Gastrocnemius medialis (tissue), 4 donors: ENCODE results near the gene TAF11. TPM values are rescaled to one million over a fixed set of nuclear protein-coding genes. Genes with fewer than 3 reads are reported as not detected.

ENCODE experiments used
- ATAC-seq, 2 donors: fragments of 150-250 bp; one replicate each; pipeline ENCODE4 v1.9.1; 2016
- DNase-seq, 2 donors: peaks; one replicate each; pipeline ENCODE4 v3.0.0-alpha.2; 2019
- H3K27ac ChIP-seq, 4 donors: fragments of 200-600 bp; sonication (generic); 1 replicate in 1 of 4; 2 replicates in 3 of 4; pipeline ENCODE4 v1.5.1; 2016 to 2018; ENCODE audit warnings: mild to moderate bottlenecking in 2 of 4, moderate library complexity in 1 of 4
- H3K27me3 ChIP-seq, 3 donors: fragments of 200-600 bp; sonication (generic) in 2 of 3; 1 replicate in 1 of 3; 2 replicates in 2 of 3; pipeline versions ENCODE4 v1.5.1 to v1.6.0; 2016 to 2019; ENCODE audit warnings: mild to moderate bottlenecking in 1 of 3, moderate library complexity in 1 of 3
- H3K36me3 ChIP-seq, 2 donors: fragments of 200-600 bp; sonication (generic) in 1 of 2; one replicate each; pipeline ENCODE4 v1.5.1; 2017 to 2018
- H3K4me1 ChIP-seq, 2 donors: fragments of 200-600 bp; sonication (generic) in 1 of 2; one replicate each; pipeline ENCODE4 v1.5.1; 2016 to 2017; ENCODE audit warnings: mild to moderate bottlenecking in 2 of 2
- H3K4me3 ChIP-seq, 4 donors: fragments of 200-600 bp; sonication (generic) in 3 of 4; 1 replicate in 1 of 4; 2 replicates in 3 of 4; pipeline ENCODE4 v1.5.1; 2016 to 2019; ENCODE audit warnings: mild to moderate bottlenecking in 2 of 4
- H3K9me3 ChIP-seq, 3 donors: fragments of 200-600 bp; sonication (generic) in 2 of 3; 1 replicate in 1 of 3; 2 replicates in 2 of 3; pipeline ENCODE4 v1.5.1; 2016 to 2019
- CTCF ChIP-seq, 5 experiments: fragments of 450-650 bp in 3 of 5; fragments of 200-600 bp in 2 of 5; sonication (generic) in 2 of 5; IDR thresholded peaks in 4 of 5; conservative IDR thresholded peaks in 1 of 5; 1 replicate in 4 of 5; 2 replicates in 1 of 5; pipeline ENCODE4 v1.5.1; 2016 to 2019; ENCODE audit warnings: antibody characterized with exemption in 5 of 5, mild to moderate bottlenecking in 3 of 5, moderate library complexity in 3 of 5
- POLR2A ChIP-seq, 2 donors: fragments of 450-650 bp; IDR thresholded peaks; one replicate each; pipeline ENCODE4 v1.6.1; 2017; ENCODE audit warnings: antibody characterized with exemption in 2 of 2, mild to moderate bottlenecking in 2 of 2, moderate library complexity in 2 of 2
- in situ Hi-C, 4 donors: fragments of 200-750 bp; cut with MboI; loops; one replicate each; pipeline versions ENCODE4 v1.15.0 to v1.8.0; 2017; ENCODE audit warnings: low sequenced_read_pairs in 4 of 4
- intact Hi-C: fragments of 100-400 bp; cut with DNase I; formaldehyde crosslinking; loops from one replicate; pipeline ENCODE4 v1.15.1; 2023; ENCODE audit warnings: low total_unique reads
- total RNA-seq, 4 donors: library from RNA; depleted of rRNA; stranded (reverse); fragments of >200 nt; gene quantifications; one replicate each; pipeline versions ENCODE4 v1.1.0 to v1.2.3, GENCODE V29; 2016

TAF11 gene
- total RNA-seq, 4 donors from 2014 or later, result 23.2 to 32.6 (median 24.0) TPM

GRCh38 chr6:34897130-34897529 is 9.3 kb upstream of the TAF11 start:
- intact Hi-C loops (no loop called here), in situ Hi-C loops (loop anchor here in 1 of 4 donors (10.0 kb wide), 1 partner anchor 68 kb away; no protein-coding TSS in a partner anchor)
- peak overlapping the region in 2 of 4 donors; percentile 1 to 33 for H3K27ac ChIP-seq
- peaks cover 8 to 14% of the 10 kb centered on the region in 2 donors for H3K4me1 ChIP-seq
- no peak overlapping the region for H3K4me3 ChIP-seq
- H3K36me3 ChIP-seq, result no peaks in the 10 kb centered on the region
- no peaks in the 10 kb centered on the region for H3K27me3 ChIP-seq
- TF ChIP-seq CTCF (IDR thresholded peaks at IDR 0.05 in 4 of 5, conservative IDR thresholded peaks at IDR 0.05 in 1 of 5) (no peak), POLR2A (IDR thresholded peaks at IDR 0.05) (no peak)
- ATAC-seq (no peak), DNase-seq (no peak)
- H3K9me3 ChIP-seq, result no peaks in the 10 kb centered on the region

GRCh38 chr6:34894693-34895092 is 6.9 kb upstream of the TAF11 start:
- no peaks in the 10 kb centered on the region for H3K27me3 ChIP-seq
- H3K4me1 ChIP-seq, result peaks cover 17 to 28% of the 10 kb centered on the region in 2 donors
- H3K9me3 ChIP-seq, result no peaks in the 10 kb centered on the region
- no peaks in the 10 kb centered on the region for H3K36me3 ChIP-seq
- DNase-seq, result no peak
- no peak for TF ChIP-seq POLR2A (IDR thresholded peaks at IDR 0.05)
- no peak for TF ChIP-seq CTCF (IDR thresholded peaks at IDR 0.05 in 4 of 5, conservative IDR thresholded peaks at IDR 0.05 in 1 of 5)
- in situ Hi-C loops, result loop anchor here in 1 of 4 donors (10.0 kb wide), 1 partner anchor 70 kb away; no protein-coding TSS in a partner anchor
- no peak overlapping the region for H3K4me3 ChIP-seq
- no peak for ATAC-seq
- intact Hi-C loops, result no loop called here
- H3K27ac ChIP-seq, result no peak overlapping the region

GRCh38 chr6:34891296-34891695 is 3.5 kb upstream of the TAF11 start:
- no peak for ATAC-seq
- no peaks in the 10 kb centered on the region for H3K27me3 ChIP-seq
- no peaks in the 10 kb centered on the region for H3K36me3 ChIP-seq
- intact Hi-C loops, result no loop called here
- in situ Hi-C loops, result loop anchor here in 1 of 4 donors (10.0 kb wide), 1 partner anchor 74 kb away; no protein-coding TSS in a partner anchor
- H3K4me3 ChIP-seq, result peak overlapping the region in 1 of 4 donors; percentile 94
- no peak for TF ChIP-seq CTCF (IDR thresholded peaks at IDR 0.05 in 4 of 5, conservative IDR thresholded peaks at IDR 0.05 in 1 of 5)
- no peak for TF ChIP-seq POLR2A (IDR thresholded peaks at IDR 0.05)
- DNase-seq, result no peak
- no peaks in the 10 kb centered on the region for H3K9me3 ChIP-seq
- H3K27ac ChIP-seq, result no peak overlapping the region
- peaks cover 19 to 22% of the 10 kb centered on the region in 2 donors for H3K4me1 ChIP-seq

DNA sequence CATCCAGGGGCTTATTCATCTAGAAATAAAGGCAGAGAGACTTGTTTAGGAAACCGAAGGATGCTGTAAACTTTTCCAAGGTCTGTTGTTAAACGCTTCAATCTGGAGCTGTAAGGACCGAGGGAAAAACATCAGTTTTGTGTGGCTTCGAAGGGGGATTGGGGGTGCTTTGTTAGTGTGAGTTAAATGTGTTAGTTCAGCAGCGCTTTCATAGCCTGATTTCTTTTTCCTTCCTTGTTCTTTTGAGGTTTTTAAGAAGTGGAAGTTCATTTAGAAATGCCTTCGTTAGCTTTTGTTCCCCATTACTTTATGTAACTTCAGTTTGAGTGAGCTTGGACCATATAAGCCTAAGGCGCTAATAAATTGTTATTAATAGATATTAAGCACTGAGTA is 2.7 kb upstream of the TAF11 start:
- H3K4me1 ChIP-seq, result peaks cover 20 to 23% of the 10 kb centered on the region in 2 donors
- DNase-seq (no peak), ATAC-seq (no peak)
- no peaks in the 10 kb centered on the region for H3K9me3 ChIP-seq
- intact Hi-C loops (no loop called here), in situ Hi-C loops (loop anchor here in 1 of 4 donors (10.0 kb wide), 1 partner anchor 74 kb away; no protein-coding TSS in a partner anchor)
- no peaks in the 10 kb centered on the region for H3K27me3 ChIP-seq
- peak overlapping the region in 3 of 4 donors; percentile 22 to 89 (median 88) for H3K27ac ChIP-seq
- H3K4me3 ChIP-seq, result peak overlapping the region; percentile 90 to 96 (median 94)
- H3K36me3 ChIP-seq, result no peaks in the 10 kb centered on the region
- TF ChIP-seq POLR2A (IDR thresholded peaks at IDR 0.05), result no peak
- no peak for TF ChIP-seq CTCF (IDR thresholded peaks at IDR 0.05 in 4 of 5, conservative IDR thresholded peaks at IDR 0.05 in 1 of 5)
